Measurements from ENCODE around the gene PTPRQ. TPM values are rescaled to one million over a fixed set of nuclear protein-coding genes. Genes with fewer than 3 reads are reported as not detected.

Gene PTPRQ
- total RNA-seq, 1 donor from 2014 or later, result 0.35 TPM

DNA sequence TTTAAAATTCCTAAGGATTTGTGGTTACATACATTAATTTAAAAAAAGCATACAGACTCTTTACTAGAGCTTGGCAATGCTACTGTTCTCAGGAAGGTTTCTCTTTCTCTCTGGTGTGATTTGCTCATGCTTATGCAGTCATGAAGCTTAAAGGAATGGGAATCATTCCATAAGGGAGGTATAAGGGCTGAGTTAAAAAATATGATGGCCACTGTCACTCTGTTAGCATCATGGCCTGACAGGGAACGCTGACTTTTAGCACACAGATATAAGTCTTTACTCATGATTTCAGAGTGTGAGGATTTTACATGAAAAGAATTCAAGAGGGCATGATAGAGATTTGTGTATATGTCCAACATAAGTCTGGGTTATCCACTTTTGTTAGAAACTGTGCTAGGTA, 276.5 kb downstream of the PTPRQ start:
- Mint-ChIP-seq H3K36me3 (ENCODE audit: unreplicated experiment) (no peaks in the 10 kb centered on the region), H3K4me3 (ENCODE audit: unreplicated experiment) (no peak overlapping the region), H3K27me3 (ENCODE audit: unreplicated experiment) (no peaks in the 10 kb centered on the region), H3K4me1 (ENCODE audit: unreplicated experiment) (no peaks in the 10 kb centered on the region), H3K9me3 (ENCODE audit: unreplicated experiment) (no peaks in the 10 kb centered on the region), H3K27ac (ENCODE audit: unreplicated experiment) (no peak overlapping the region)
- no peak for DNase-seq (ENCODE audit: extremely low spot score, unreplicated experiment)
- TF ChIP-seq, protein P1, sequence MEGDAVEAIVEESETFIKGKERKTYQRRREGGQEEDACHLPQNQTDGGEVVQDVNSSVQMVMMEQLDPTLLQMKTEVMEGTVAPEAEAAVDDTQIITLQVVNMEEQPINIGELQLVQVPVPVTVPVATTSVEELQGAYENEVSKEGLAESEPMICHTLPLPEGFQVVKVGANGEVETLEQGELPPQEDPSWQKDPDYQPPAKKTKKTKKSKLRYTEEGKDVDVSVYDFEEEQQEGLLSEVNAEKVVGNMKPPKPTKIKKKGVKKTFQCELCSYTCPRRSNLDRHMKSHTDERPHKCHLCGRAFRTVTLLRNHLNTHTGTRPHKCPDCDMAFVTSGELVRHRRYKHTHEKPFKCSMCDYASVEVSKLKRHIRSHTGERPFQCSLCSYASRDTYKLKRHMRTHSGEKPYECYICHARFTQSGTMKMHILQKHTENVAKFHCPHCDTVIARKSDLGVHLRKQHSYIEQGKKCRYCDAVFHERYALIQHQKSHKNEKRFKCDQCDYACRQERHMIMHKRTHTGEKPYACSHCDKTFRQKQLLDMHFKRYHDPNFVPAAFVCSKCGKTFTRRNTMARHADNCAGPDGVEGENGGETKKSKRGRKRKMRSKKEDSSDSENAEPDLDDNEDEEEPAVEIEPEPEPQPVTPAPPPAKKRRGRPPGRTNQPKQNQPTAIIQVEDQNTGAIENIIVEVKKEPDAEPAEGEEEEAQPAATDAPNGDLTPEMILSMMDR (IDR thresholded peaks at IDR 0.05), result no peak

DNA sequence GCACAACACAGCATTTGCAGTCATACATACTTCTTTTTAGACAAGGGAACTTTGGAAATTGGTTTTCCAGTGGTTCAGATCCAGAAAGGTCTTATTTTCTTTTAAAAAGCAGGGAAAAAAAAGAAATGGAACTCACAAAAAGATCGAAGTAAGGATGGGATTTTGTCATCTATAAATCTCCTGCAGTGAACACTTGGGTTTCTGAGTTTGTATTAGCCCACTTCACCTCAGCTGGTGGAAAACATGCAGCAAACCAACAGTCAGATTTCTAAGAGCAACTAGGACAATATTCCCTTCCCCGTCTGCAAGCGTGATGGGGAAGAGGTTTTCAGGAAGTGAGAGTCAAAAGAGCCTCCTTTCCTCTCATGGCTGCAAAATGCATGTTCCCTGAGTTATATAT, 277.3 kb downstream of the PTPRQ start:
- H3K9me3 Mint-ChIP-seq (ENCODE audit: unreplicated experiment), result no peaks in the 10 kb centered on the region
- H3K4me3 Mint-ChIP-seq (ENCODE audit: unreplicated experiment), result no peak overlapping the region
- no peaks in the 10 kb centered on the region for H3K27me3 Mint-ChIP-seq (ENCODE audit: unreplicated experiment)
- no peak for DNase-seq (ENCODE audit: extremely low spot score, unreplicated experiment)
- no peak overlapping the region for H3K27ac Mint-ChIP-seq (ENCODE audit: unreplicated experiment)
- TF ChIP-seq, protein P1 (IDR thresholded peaks at IDR 0.05), result no peak
- no peaks in the 10 kb centered on the region for H3K36me3 Mint-ChIP-seq (ENCODE audit: unreplicated experiment)
- H3K4me1 Mint-ChIP-seq (ENCODE audit: unreplicated experiment), result no peaks in the 10 kb centered on the region
